Mesenchymal stem cell (in vitro differentiated cells and primary cell): ENCODE measurements around the gene PDE8B.

Experiments
- DNase-seq: peaks from one replicate; pipeline ENCODE4 v3.0.0-alpha.2; 2013
- H2AFZ ChIP-seq: one replicate; pipeline ENCODE4 v1.6.1; 2013; ENCODE audit warnings: low read depth, mild to moderate bottlenecking, control low read depth, inconsistent platforms, low read length, moderate library complexity
- H2AK5ac ChIP-seq: 2 replicates; pipeline ENCODE4 v1.6.1; 2013; ENCODE audit warnings: low read length, moderate library complexity, mild to moderate bottlenecking, inconsistent platforms; ENCODE audit not compliant: severe bottlenecking
- H2BK120ac ChIP-seq: one replicate; pipeline ENCODE4 v1.6.1; 2013; ENCODE audit warnings: low read depth, mild to moderate bottlenecking, inconsistent platforms, low read length, moderate library complexity
- H2BK12ac ChIP-seq, 2 experiments: one replicate each; pipeline ENCODE4 v1.6.1; 2013; ENCODE audit warnings: inconsistent platforms in 2 of 2, low read length in 2 of 2, mild to moderate bottlenecking in 2 of 2, moderate library complexity in 2 of 2, control low read depth in 1 of 2
- H2BK15ac ChIP-seq: one replicate; pipeline ENCODE4 v1.6.1; 2013; ENCODE audit warnings: mild to moderate bottlenecking, low read depth, inconsistent platforms; ENCODE audit not compliant: poor library complexity, severe bottlenecking
- H2BK5ac ChIP-seq: 2 replicates; pipeline ENCODE4 v1.6.1; 2013; ENCODE audit warnings: low read depth, mild to moderate bottlenecking, low read length, control low read depth, inconsistent platforms; ENCODE audit not compliant: poor library complexity, severe bottlenecking
- H3K14ac ChIP-seq, 2 experiments: one replicate each; pipeline ENCODE4 v1.6.1; 2013; ENCODE audit warnings: inconsistent platforms in 2 of 2, low read length in 2 of 2, control low read depth in 1 of 2, mild to moderate bottlenecking in 1 of 2, moderate library complexity in 1 of 2
- H3K18ac ChIP-seq, 2 experiments: one replicate each; pipeline ENCODE4 v1.6.1; 2013; ENCODE audit warnings: inconsistent platforms in 2 of 2, low read length in 2 of 2, control low read depth in 1 of 2, low read depth in 1 of 2, mild to moderate bottlenecking in 1 of 2
- H3K23ac ChIP-seq, 2 experiments: one replicate each; pipeline ENCODE4 v1.6.1; 2013; ENCODE audit warnings: inconsistent platforms in 2 of 2, low read length in 2 of 2, mild to moderate bottlenecking in 2 of 2, moderate library complexity in 2 of 2, control low read depth in 1 of 2
- H3K27ac ChIP-seq: 2 replicates; pipeline ENCODE4 v1.5.1; 2013; ENCODE audit warnings: mild to moderate bottlenecking, moderate library complexity, low read length, control low read depth, inconsistent platforms; ENCODE audit not compliant: poor library complexity, severe bottlenecking
- H3K27me3 ChIP-seq, 2 experiments: 2 replicates each; pipeline versions ENCODE4 v1.6.1 to v1.7.0; 2013; ENCODE audit warnings: low read length in 2 of 2, mild to moderate bottlenecking in 2 of 2, moderate library complexity in 2 of 2, control low read depth in 1 of 2, inconsistent platforms in 1 of 2; ENCODE audit not compliant: control insufficient read depth in 1 of 2, insufficient read depth in 1 of 2
- H3K36me3 ChIP-seq, 2 experiments: 2 replicates each; pipeline versions ENCODE4 v1.6.1 to v1.7.0; 2013; ENCODE audit warnings: low read length in 2 of 2, control low read depth in 1 of 2, inconsistent platforms in 1 of 2, low read depth in 1 of 2, mild to moderate bottlenecking in 1 of 2; ENCODE audit not compliant: insufficient read depth in 2 of 2, control insufficient read depth in 1 of 2
- H3K4ac ChIP-seq, 2 experiments: one replicate each; pipeline ENCODE4 v1.6.1; 2013; ENCODE audit warnings: inconsistent platforms in 2 of 2, low read length in 2 of 2, mild to moderate bottlenecking in 2 of 2, moderate library complexity in 2 of 2, control low read depth in 1 of 2, low read depth in 1 of 2
- H3K4me1 ChIP-seq: 2 replicates; pipeline ENCODE4 v1.6.1; 2013; ENCODE audit warnings: low read depth, low read length, control low read depth; ENCODE audit not compliant: control insufficient read depth, insufficient read depth
- H3K4me2 ChIP-seq: 2 replicates; pipeline ENCODE4 v1.6.1; 2013; ENCODE audit warnings: low read length, mild to moderate bottlenecking, inconsistent platforms; ENCODE audit not compliant: poor library complexity, severe bottlenecking
- H3K4me3 ChIP-seq, 2 experiments: 2 replicates each; pipeline versions ENCODE4 v1.5.1 to v1.7.0; 2013; ENCODE audit warnings: low read length in 2 of 2, mild to moderate bottlenecking in 2 of 2, control low read depth in 1 of 2, low read depth in 1 of 2; ENCODE audit not compliant: insufficient read depth in 1 of 2
- H3K79me1 ChIP-seq: replicated peaks from 2 replicates; pipeline ENCODE4 v1.6.1; 2013; ENCODE audit warnings: mild to moderate bottlenecking, control low read depth, low read length, inconsistent platforms; ENCODE audit not compliant: poor library complexity, severe bottlenecking
- H3K9ac ChIP-seq: 2 replicates; pipeline ENCODE4 v1.7.0; 2013; ENCODE audit warnings: mild to moderate bottlenecking, low read length, moderate library complexity
- H3K9me3 ChIP-seq: 2 replicates; pipeline ENCODE4 v1.7.0; 2013; ENCODE audit warnings: mild to moderate bottlenecking, low read length; ENCODE audit not compliant: control insufficient read depth
- H4K8ac ChIP-seq: one replicate; pipeline ENCODE4 v1.6.1; 2013; ENCODE audit warnings: inconsistent platforms, mild to moderate bottlenecking, low read length, moderate library complexity
- H4K91ac ChIP-seq: one replicate; pipeline ENCODE4 v1.6.1; 2013; ENCODE audit warnings: mild to moderate bottlenecking, low read length, inconsistent platforms
- WGBS: methylation state at CpG from one replicate; pipeline ENCODE4 v1.1.7; 2013; ENCODE audit warnings: mixed read lengths; 5-methylcytosine and 5-hydroxymethylcytosine counted together

PDE8B gene

DNA sequence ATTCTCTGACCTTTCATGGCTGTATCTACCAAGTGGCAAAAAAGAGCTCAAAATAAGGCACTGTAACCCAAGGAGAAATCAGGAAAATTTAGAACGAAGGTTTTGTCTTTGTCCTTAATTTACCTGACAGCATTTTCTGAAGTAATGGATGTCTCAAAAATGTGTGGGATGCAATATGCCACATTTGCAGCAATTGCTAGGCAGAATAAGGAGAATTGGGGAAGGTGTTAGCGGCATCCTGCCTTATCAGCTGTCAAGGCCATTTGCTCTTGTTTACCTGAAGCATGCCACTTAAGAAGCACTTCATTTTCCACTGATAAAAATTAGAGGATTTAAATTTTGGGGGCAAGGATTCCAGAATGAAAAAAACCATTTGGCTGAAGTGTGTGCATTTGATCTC is 39.0 kb downstream of the PDE8B start:
- H3K27me3 ChIP-seq = peaks cover 10 to 43% of the 10 kb centered on the region in 2 experiments
- no peak overlapping the region for H3K9ac ChIP-seq
- H3K4me3 ChIP-seq = no peak overlapping the region
- no peak overlapping the region for H3K18ac ChIP-seq
- H3K79me1 ChIP-seq = no peaks in the 10 kb centered on the region
- no peak for DNase-seq
- WGBS = 77% methylated on average over 2 of the region's 2 CpGs
- no peak overlapping the region for H3K4me2 ChIP-seq
- no peaks in the 10 kb centered on the region for H3K9me3 ChIP-seq
- no peak overlapping the region for H4K8ac ChIP-seq
- no peak overlapping the region for H2BK15ac ChIP-seq
- no peak overlapping the region for H2BK120ac ChIP-seq
- H2BK12ac ChIP-seq = no peak overlapping the region
- H3K36me3 ChIP-seq = no peaks in the 10 kb centered on the region
- no peak overlapping the region for H3K27ac ChIP-seq
- H4K91ac ChIP-seq = no peak overlapping the region
- no peak overlapping the region for H3K14ac ChIP-seq
- H3K23ac ChIP-seq = no peak overlapping the region
- no peak overlapping the region for H2BK5ac ChIP-seq
- H3K4me1 ChIP-seq = no peaks in the 10 kb centered on the region
- H2AK5ac ChIP-seq = no peak overlapping the region
- H3K4ac ChIP-seq = no peak overlapping the region
- H2AFZ ChIP-seq = no peak overlapping the region

DNA sequence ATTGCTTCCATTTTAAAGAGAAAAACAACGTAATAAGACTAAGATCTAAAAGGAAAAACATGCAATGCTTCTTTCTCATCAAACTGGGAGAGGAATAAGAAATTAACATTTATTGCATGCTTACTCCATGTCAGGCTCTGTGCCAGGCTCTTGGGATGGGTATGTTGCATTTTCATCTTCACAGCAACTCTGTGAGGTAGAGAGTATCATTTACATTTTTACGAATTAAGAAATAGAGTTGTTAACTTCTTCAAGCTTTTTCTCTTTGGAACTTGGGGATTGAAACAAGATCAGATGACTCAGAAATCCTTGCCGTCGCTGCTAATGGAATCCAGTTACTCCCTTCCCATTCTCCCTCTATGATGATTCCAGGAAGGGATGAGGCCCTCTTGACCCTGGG is 39.5 kb downstream of the PDE8B start:
- Histone ChIP-seq H2AFZ (no peak overlapping the region), H3K79me1 (no peaks in the 10 kb centered on the region), H4K8ac (no peak overlapping the region), H3K27me3 (peaks cover 10 to 47% of the 10 kb centered on the region in 2 experiments), H4K91ac (no peak overlapping the region), H3K9ac (no peak overlapping the region), H3K36me3 (no peaks in the 10 kb centered on the region), H3K9me3 (no peaks in the 10 kb centered on the region), H2BK120ac (no peak overlapping the region), H3K4me2 (no peak overlapping the region), H2AK5ac (no peak overlapping the region), H2BK5ac (no peak overlapping the region), H3K4me1 (no peaks in the 10 kb centered on the region), H3K14ac (no peak overlapping the region), H3K23ac (no peak overlapping the region), H3K27ac (no peak overlapping the region), H3K4me3 (no peak overlapping the region), H2BK12ac (no peak overlapping the region), H2BK15ac (no peak overlapping the region), H3K18ac (no peak overlapping the region), H3K4ac (no peak overlapping the region)
- DNase-seq = no peak
- WGBS = 88% methylated on average over 3 of the region's 4 CpGs

DNA sequence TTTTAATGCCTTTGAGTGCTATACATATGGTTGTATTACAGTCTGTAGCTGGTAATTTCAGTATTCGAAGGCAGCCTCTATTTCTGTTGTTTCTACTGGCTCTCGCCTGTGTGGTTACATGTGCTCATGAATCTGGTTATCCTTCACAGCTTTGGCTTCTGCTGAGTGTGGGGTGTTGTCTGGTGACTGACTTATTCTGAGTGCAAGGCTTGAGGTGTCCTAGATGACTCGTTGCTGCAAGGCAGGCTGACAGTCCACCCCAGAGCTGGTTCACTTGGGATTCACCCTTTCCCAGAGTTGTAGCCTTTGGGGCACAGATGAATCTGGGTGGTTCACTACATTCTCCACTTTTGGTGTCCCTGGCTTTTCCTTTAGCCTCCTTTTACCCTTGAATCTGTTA is 41.4 kb downstream of the PDE8B start:
- H2AK5ac ChIP-seq = no peak overlapping the region
- no peak overlapping the region for H3K27ac ChIP-seq
- peaks cover 15 to 54% of the 10 kb centered on the region in 2 experiments for H3K27me3 ChIP-seq
- H4K8ac ChIP-seq = no peak overlapping the region
- WGBS = 77% methylated on average over 3 of the region's 3 CpGs
- H3K4me2 ChIP-seq = no peak overlapping the region
- no peak overlapping the region for H3K4ac ChIP-seq
- no peak overlapping the region for H4K91ac ChIP-seq
- no peaks in the 10 kb centered on the region for H3K79me1 ChIP-seq
- H3K4me3 ChIP-seq = no peak overlapping the region
- no peak overlapping the region for H3K18ac ChIP-seq
- no peak overlapping the region for H3K23ac ChIP-seq
- no peak for DNase-seq
- H2BK15ac ChIP-seq = no peak overlapping the region
- H2BK5ac ChIP-seq = no peak overlapping the region
- no peak overlapping the region for H2AFZ ChIP-seq
- no peak overlapping the region for H2BK12ac ChIP-seq
- H2BK120ac ChIP-seq = no peak overlapping the region
- no peak overlapping the region for H3K9ac ChIP-seq
- no peaks in the 10 kb centered on the region for H3K36me3 ChIP-seq
- H3K4me1 ChIP-seq = no peaks in the 10 kb centered on the region
- no peak overlapping the region for H3K14ac ChIP-seq
- peaks cover under 1% of the 10 kb centered on the region for H3K9me3 ChIP-seq

DNA sequence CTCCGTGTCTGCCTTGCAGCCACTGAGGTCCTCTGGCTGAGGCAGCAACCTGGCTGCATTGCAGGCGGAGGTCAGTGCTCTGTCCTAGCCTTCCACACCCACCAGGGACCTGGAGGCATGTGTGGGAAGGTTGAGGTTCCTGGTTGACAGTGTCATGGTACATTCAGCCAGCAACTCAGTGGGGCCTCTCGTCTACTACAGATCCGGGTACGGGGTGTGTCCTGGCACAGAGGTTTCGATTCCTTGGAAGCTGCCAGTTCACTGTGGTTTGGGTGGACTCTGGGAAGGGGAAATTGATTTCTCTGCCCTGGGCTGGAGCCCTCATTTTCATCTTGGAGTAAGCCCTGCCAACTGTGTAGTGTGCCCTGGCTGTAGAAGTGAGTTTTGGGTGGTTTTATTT is 45.1 kb downstream of the PDE8B start:
- Histone ChIP-seq H3K4me3 (no peak overlapping the region), H3K14ac (peak overlapping the region in 1 of 2 experiments; percentile 71)
- no peak for DNase-seq

More for the DNA sequence above, 45.1 kb downstream of the PDE8B start:
- Histone ChIP-seq H2AFZ (no peak overlapping the region), H2AK5ac (no peak overlapping the region), H3K79me1 (no peaks in the 10 kb centered on the region), H3K18ac (no peak overlapping the region), H3K4me1 (no peaks in the 10 kb centered on the region), H3K4me2 (no peak overlapping the region), H3K27me3 (peaks cover 11 to 30% of the 10 kb centered on the region in 2 experiments), H3K9me3 (peaks cover 4% of the 10 kb centered on the region), H3K36me3 (no peaks in the 10 kb centered on the region), H2BK120ac (no peak overlapping the region), H2BK12ac (no peak overlapping the region), H2BK5ac (no peak overlapping the region), H4K8ac (no peak overlapping the region), H3K23ac (peak overlapping the region in 1 of 2 experiments; percentile 24), H3K4ac (no peak overlapping the region), H4K91ac (no peak overlapping the region), H2BK15ac (no peak overlapping the region), H3K9ac (no peak overlapping the region), H3K27ac (no peak overlapping the region)
- WGBS = 81% methylated on average over 6 of the region's 6 CpGs
